ENCODE results near the gene ADAMTS9. TPM values are rescaled to one million over a fixed set of nuclear protein-coding genes. Genes with fewer than 3 reads are reported as not detected.
A peak's percentile ranks its signal among the peaks of the same experiment; 100 is the strongest.

ADAMTS9 gene
- total and polyA plus RNA-seq, 2 of the 13 experiments (the other 11 are each of a cell fraction or from before 2014, with no cell fraction given): 0.02 to 0.09 TPM

DNA sequence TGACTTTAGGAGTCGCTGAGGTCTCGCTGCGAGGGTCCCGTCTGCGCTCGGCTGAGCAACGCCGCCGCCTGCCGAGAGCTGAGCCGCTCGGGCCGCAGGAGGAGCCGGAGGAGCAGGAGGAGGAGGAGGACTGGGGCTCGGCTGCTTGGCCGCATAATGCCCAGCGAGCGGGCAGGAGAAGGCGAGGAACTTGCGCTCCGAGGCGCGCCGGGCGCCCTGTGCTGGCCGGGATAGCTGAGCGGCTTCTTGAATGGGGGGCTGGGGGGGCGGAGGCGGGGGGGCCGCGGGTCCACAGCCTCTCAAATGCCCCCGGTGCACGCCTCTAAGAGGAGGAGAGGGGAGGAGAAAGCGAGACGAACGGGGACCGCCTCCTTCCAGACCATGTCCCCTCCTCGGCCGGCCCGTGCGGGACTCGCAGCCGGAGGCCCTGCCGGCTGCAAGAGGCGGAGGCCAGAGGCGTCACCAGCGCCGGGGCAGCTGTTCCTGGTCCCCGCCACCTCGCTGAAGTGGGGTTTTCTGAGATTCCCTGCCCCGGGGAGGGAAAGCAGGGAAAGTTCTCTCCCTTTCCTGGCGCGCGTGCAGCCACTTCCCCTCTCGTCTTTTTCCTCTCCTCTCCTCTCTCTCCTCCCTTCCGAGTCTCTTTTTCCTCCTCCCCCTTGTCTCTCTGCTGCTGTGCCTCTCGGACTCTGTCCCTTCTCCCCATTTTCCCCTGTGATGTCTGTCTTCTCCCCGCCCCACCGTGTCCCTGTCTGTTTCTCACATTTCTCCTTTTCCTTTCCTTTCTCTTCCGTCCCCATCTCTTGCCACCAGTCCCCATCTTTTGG, at the start of gene ADAMTS9 (continued):
- TF ChIP-seq EZH2 (conservative IDR thresholded peaks at IDR 0.05; ENCODE audit: low read depth, low read length) (0 out of 2 replicates have a peak, but pooled peaks have one; percentile 58), ZNF354B (CRISPR knock-in tag; IDR thresholded peaks at IDR 0.05) (no peak), SMARCE1 (IDR thresholded peaks at IDR 0.05; ENCODE audit: borderline replicate concordance) (no peak), THYN1 (CRISPR knock-in tag; IDR thresholded peaks at IDR 0.05; ENCODE audit: borderline replicate concordance, low read depth) (no peak), ZNF549 (CRISPR knock-in tag; IDR thresholded peaks at IDR 0.05) (no peak), KLF12 (CRISPR knock-in tag; IDR thresholded peaks at IDR 0.05; ENCODE audit: borderline replicate concordance) (no peak), GTF2F1 (IDR thresholded peaks at IDR 0.05; ENCODE audit: low read length) (no peak), EEA1 (CRISPR knock-in tag; IDR thresholded peaks at IDR 0.05; ENCODE audit: borderline replicate concordance) (no peak), ATRX (CRISPR knock-in tag; IDR thresholded peaks at IDR 0.05; ENCODE audit: borderline replicate concordance) (no peak), NRL (CRISPR knock-in tag; IDR thresholded peaks at IDR 0.05; ENCODE audit: borderline replicate concordance) (no peak), POLR2G (IDR thresholded peaks at IDR 0.05; ENCODE audit: low read depth, low read length) (no peak), KLF16 (CRISPR knock-in tag; IDR thresholded peaks at IDR 0.05) (no peak), ZNF263 (CRISPR knock-in tag; IDR thresholded peaks at IDR 0.05) (peak; percentile 30; the same call in 1 of the 2 replicates), TEAD2 (CRISPR knock-in tag; IDR thresholded peaks at IDR 0.05) (no peak), ZNF552 (CRISPR knock-in tag; IDR thresholded peaks at IDR 0.05; ENCODE audit: borderline replicate concordance) (no peak), ZNF10 (CRISPR knock-in tag; IDR thresholded peaks at IDR 0.05; ENCODE audit: borderline replicate concordance, low read depth) (no peak)
- TF ChIP-seq, protein P1, sequence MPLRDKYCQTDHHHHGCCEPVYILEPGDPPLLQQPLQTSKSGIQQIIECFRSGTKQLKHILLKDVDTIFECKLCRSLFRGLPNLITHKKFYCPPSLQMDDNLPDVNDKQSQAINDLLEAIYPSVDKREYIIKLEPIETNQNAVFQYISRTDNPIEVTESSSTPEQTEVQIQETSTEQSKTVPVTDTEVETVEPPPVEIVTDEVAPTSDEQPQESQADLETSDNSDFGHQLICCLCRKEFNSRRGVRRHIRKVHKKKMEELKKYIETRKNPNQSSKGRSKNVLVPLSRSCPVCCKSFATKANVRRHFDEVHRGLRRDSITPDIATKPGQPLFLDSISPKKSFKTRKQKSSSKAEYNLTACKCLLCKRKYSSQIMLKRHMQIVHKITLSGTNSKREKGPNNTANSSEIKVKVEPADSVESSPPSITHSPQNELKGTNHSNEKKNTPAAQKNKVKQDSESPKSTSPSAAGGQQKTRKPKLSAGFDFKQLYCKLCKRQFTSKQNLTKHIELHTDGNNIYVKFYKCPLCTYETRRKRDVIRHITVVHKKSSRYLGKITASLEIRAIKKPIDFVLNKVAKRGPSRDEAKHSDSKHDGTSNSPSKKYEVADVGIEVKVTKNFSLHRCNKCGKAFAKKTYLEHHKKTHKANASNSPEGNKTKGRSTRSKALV (CRISPR knock-in tag; IDR thresholded peaks at IDR 0.05): peak; percentile 87
- TF ChIP-seq, protein P2, sequence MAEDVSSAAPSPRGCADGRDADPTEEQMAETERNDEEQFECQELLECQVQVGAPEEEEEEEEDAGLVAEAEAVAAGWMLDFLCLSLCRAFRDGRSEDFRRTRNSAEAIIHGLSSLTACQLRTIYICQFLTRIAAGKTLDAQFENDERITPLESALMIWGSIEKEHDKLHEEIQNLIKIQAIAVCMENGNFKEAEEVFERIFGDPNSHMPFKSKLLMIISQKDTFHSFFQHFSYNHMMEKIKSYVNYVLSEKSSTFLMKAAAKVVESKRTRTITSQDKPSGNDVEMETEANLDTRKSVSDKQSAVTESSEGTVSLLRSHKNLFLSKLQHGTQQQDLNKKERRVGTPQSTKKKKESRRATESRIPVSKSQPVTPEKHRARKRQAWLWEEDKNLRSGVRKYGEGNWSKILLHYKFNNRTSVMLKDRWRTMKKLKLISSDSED (CRISPR knock-in tag; IDR thresholded peaks at IDR 0.05): no peak
- TF ChIP-seq, protein P3, sequence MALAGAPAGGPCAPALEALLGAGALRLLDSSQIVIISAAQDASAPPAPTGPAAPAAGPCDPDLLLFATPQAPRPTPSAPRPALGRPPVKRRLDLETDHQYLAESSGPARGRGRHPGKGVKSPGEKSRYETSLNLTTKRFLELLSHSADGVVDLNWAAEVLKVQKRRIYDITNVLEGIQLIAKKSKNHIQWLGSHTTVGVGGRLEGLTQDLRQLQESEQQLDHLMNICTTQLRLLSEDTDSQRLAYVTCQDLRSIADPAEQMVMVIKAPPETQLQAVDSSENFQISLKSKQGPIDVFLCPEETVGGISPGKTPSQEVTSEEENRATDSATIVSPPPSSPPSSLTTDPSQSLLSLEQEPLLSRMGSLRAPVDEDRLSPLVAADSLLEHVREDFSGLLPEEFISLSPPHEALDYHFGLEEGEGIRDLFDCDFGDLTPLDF (CRISPR knock-in tag; IDR thresholded peaks at IDR 0.05): no peak
- TF ChIP-seq, protein P4, sequence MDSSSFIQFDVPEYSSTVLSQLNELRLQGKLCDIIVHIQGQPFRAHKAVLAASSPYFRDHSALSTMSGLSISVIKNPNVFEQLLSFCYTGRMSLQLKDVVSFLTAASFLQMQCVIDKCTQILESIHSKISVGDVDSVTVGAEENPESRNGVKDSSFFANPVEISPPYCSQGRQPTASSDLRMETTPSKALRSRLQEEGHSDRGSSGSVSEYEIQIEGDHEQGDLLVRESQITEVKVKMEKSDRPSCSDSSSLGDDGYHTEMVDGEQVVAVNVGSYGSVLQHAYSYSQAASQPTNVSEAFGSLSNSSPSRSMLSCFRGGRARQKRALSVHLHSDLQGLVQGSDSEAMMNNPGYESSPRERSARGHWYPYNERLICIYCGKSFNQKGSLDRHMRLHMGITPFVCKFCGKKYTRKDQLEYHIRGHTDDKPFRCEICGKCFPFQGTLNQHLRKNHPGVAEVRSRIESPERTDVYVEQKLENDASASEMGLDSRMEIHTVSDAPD (CRISPR knock-in tag; IDR thresholded peaks at IDR 0.05): no peak
- TF ChIP-seq, protein P5, sequence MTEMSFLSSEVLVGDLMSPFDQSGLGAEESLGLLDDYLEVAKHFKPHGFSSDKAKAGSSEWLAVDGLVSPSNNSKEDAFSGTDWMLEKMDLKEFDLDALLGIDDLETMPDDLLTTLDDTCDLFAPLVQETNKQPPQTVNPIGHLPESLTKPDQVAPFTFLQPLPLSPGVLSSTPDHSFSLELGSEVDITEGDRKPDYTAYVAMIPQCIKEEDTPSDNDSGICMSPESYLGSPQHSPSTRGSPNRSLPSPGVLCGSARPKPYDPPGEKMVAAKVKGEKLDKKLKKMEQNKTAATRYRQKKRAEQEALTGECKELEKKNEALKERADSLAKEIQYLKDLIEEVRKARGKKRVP (CRISPR knock-in tag; IDR thresholded peaks at IDR 0.05): no peak
